Measurements from ENCODE around the gene RNF222. TPM values are rescaled to one million over a fixed set of nuclear protein-coding genes. Genes with fewer than 3 reads are reported as not detected.

Gene RNF222
- total and polyA plus RNA-seq, 2 of the 8 experiments (the other 6 are each of a cell fraction or from before 2014, with no cell fraction given): not detected

GRCh38 chr17:8418471-8418870 is 20.8 kb upstream of the RNF222 start:
- no peak for DNase-seq (ENCODE audit: low read depth in 1 of 2, low spot score in 2 of 2)
- H2BK120ac ChIP-seq (replicated peaks; ENCODE audit: low read depth, low read length): no peak overlapping the region
- no peak overlapping the region for H3K27ac ChIP-seq (ENCODE audit: low read depth, low read length)
- no peak overlapping the region for H4K91ac ChIP-seq (replicated peaks; ENCODE audit: insufficient read length, low read length)
- H2BK15ac ChIP-seq (ENCODE audit: low read length): no peak overlapping the region
- 64% methylated on average over 1 of the region's 1 CpG; no CpG with 5 or more reads in 1 of the 2 experiments for WGBS, 2 experiments (ENCODE audit: extremely low coverage in 1 of 2, insufficient coverage in 1 of 2, insufficient read length in 1 of 2, insufficient replicate concordance in 2 of 2, low coverage in 1 of 2, low lambda C conversion rate in 2 of 2, missing lambda C conversion rate in 1 of 2)
- no peak overlapping the region for H2AK5ac ChIP-seq (ENCODE audit: low read depth, low read length)
- FAIRE-seq: no peak
- no peak overlapping the region for H2BK12ac ChIP-seq (ENCODE audit: low read depth, low read length)
- no peak overlapping the region for H3K14ac ChIP-seq (ENCODE audit: insufficient read length)
- H3K4me2 ChIP-seq (ENCODE audit: insufficient read depth in 1 of 2, low read depth in 2 of 2, low read length in 2 of 2): no peak overlapping the region
- POLR2A ChIA-PET (ENCODE audit: partially characterized antibody): no interaction called here
- H3K18ac ChIP-seq (ENCODE audit: extremely low read depth, low read length): no peak overlapping the region
- H3K36me3 ChIP-seq (ENCODE audit: control insufficient read depth in 2 of 4, insufficient read depth in 4 of 4, low read length in 3 of 4): no peaks in the 10 kb centered on the region
- TF ChIP-seq BRCA1 (IDR thresholded peaks at IDR 0.05; ENCODE audit: low read depth, low read length) (no peak), KDM1A (IDR thresholded peaks at IDR 0.05; ENCODE audit: borderline replicate concordance, low read length) (no peak), SP1 (IDR thresholded peaks at IDR 0.05; ENCODE audit: low read depth, low read length) (no peak), TAF1 (IDR thresholded peaks at IDR 0.05; ENCODE audit: low read depth, low read length) (no peak), SIRT6 (IDR thresholded peaks at IDR 0.05; ENCODE audit: low read length) (no peak)
- no peak overlapping the region for H3K56ac ChIP-seq (replicated peaks; ENCODE audit: insufficient read length, low read depth, low read length)
- H3K27me3 ChIP-seq (replicated peaks in 1 of 4; ENCODE audit: control insufficient read depth in 3 of 4, extremely low read depth in 1 of 4, insufficient read depth in 3 of 4, low read length in 3 of 4): no peaks in the 10 kb centered on the region
- no peak overlapping the region for H3K23ac ChIP-seq (ENCODE audit: insufficient read length)
- no peak overlapping the region for H3K9ac ChIP-seq (replicated peaks in 1 of 4; ENCODE audit: extremely low read depth in 1 of 4, low read depth in 3 of 4, low read length in 3 of 4)
- H2BK5ac ChIP-seq (ENCODE audit: low read depth, low read length): no peak overlapping the region
- no peaks in the 10 kb centered on the region for H3K4me1 ChIP-seq (replicated peaks in 1 of 4; ENCODE audit: control insufficient read depth in 3 of 4, insufficient read depth in 4 of 4, low read length in 3 of 4)
- no peak overlapping the region for H2BK20ac ChIP-seq (ENCODE audit: low read length)
- H3K23me2 ChIP-seq (ENCODE audit: low read depth, low read length): no peaks in the 10 kb centered on the region; the same call in 1 of the 2 replicates
- H3K4me3 ChIP-seq (ENCODE audit: extremely low read depth in 1 of 4, insufficient read depth in 2 of 4, low read depth in 3 of 4, low read length in 4 of 4): no peak overlapping the region
- CTCF ChIA-PET (ENCODE audit: partially characterized antibody): interaction anchor here (4.5 kb wide), 1 partner anchor 9 kb away, joined by 21 read pairs; no protein-coding TSS in a partner anchor
- H4K8ac ChIP-seq (ENCODE audit: extremely low read depth, insufficient read depth, low read length): no peak overlapping the region
- no peaks in the 10 kb centered on the region for H4K20me1 ChIP-seq (replicated peaks in 1 of 2; ENCODE audit: control insufficient read depth in 1 of 2, insufficient read depth in 2 of 2, low read length in 2 of 2)
- no peaks in the 10 kb centered on the region for H3K79me2 ChIP-seq (ENCODE audit: control insufficient read depth in 1 of 2, insufficient read depth in 2 of 2, low read length in 2 of 2)
- no peak overlapping the region for H3K4ac ChIP-seq (replicated peaks; ENCODE audit: insufficient read length, low read depth, low read length)
- no peaks in the 10 kb centered on the region for H3K79me1 ChIP-seq (ENCODE audit: low read depth, low read length)
- no peak overlapping the region for H2AFZ ChIP-seq (ENCODE audit: low read length)
- no peaks in the 10 kb centered on the region for H3K9me3 ChIP-seq (ENCODE audit: insufficient read depth in 2 of 2, low read depth in 1 of 2, low read length in 1 of 2)
- H4K5ac ChIP-seq (ENCODE audit: insufficient read length, low read depth, low read length): no peak overlapping the region

Data from H1 (cell line).